ENCODE data around the gene RPTOR. TPM values are rescaled to one million over a fixed set of nuclear protein-coding genes. Genes with fewer than 3 reads are reported as not detected.

The RPTOR gene
- total RNA-seq, 4 donors from 2014 or later = 19.0 to 48.3 (median 27.3) TPM

DNA sequence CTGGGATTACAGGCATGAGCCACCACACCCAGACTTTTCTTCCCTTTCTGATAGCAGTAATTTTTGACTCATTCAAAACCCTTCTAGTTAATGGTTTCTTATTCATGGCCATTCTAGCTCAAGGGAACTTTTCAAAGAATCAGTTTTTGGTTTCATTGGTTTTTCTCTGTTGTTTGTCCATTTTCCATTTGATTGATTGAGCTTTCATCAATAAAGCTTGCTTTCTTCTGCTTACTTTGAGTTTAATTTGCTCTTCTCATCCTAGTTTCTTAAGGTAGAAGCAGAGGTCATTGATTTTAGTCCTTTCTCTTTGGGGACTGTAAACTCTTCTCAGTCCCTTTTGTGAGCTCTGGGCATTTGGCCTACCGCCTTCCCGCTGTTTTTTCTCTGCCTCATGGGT is 365.0 kb downstream of the RPTOR start:
- Histone ChIP-seq H3K36me3 (no peaks in the 10 kb centered on the region), H3K4me3 (no peak overlapping the region), H3K9me3 (no peaks in the 10 kb centered on the region), H3K4me1 (no peaks in the 10 kb centered on the region), H3K27ac (no peak overlapping the region), H3K27me3 (no peaks in the 10 kb centered on the region)
- DNase-seq = no peak
- intact Hi-C loops (cut with DNase I; ENCODE audit: low total_unique reads) = no loop called here
- TF ChIP-seq, protein P1, sequence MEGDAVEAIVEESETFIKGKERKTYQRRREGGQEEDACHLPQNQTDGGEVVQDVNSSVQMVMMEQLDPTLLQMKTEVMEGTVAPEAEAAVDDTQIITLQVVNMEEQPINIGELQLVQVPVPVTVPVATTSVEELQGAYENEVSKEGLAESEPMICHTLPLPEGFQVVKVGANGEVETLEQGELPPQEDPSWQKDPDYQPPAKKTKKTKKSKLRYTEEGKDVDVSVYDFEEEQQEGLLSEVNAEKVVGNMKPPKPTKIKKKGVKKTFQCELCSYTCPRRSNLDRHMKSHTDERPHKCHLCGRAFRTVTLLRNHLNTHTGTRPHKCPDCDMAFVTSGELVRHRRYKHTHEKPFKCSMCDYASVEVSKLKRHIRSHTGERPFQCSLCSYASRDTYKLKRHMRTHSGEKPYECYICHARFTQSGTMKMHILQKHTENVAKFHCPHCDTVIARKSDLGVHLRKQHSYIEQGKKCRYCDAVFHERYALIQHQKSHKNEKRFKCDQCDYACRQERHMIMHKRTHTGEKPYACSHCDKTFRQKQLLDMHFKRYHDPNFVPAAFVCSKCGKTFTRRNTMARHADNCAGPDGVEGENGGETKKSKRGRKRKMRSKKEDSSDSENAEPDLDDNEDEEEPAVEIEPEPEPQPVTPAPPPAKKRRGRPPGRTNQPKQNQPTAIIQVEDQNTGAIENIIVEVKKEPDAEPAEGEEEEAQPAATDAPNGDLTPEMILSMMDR (IDR thresholded peaks at IDR 0.05) = no peak
- no peak for TF ChIP-seq POLR2A (IDR thresholded peaks at IDR 0.05)

DNA sequence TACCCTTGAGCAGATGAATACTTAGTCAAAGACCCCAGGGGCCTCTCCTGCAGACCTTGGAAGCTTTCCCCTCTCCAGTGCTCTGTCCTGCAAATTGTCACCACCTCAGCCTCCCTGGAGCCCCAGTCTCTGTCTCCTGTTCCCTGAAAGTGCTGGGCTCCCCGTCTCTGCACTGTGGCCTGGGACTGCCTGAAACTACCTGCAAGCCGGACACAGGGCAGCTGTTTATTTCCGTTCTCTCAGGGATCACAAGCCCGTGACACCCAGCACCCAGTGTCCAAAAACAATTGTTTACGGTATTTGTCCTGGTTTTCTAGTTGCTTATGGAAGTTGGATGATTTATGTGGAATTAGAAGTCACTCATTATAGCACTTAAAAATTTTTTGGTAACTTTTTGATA is 365.4 kb downstream of the RPTOR start:
- H3K4me3 ChIP-seq = no peak overlapping the region
- TF ChIP-seq POLR2A (IDR thresholded peaks at IDR 0.05) = no peak
- TF ChIP-seq, protein P1 (IDR thresholded peaks at IDR 0.05) = no peak
- DNase-seq = no peak
- H3K9me3 ChIP-seq = no peaks in the 10 kb centered on the region
- H3K4me1 ChIP-seq = no peaks in the 10 kb centered on the region
- no peaks in the 10 kb centered on the region for H3K27me3 ChIP-seq
- no peaks in the 10 kb centered on the region for H3K36me3 ChIP-seq
- H3K27ac ChIP-seq = no peak overlapping the region
- intact Hi-C loops (cut with DNase I; ENCODE audit: low total_unique reads) = no loop called here

DNA sequence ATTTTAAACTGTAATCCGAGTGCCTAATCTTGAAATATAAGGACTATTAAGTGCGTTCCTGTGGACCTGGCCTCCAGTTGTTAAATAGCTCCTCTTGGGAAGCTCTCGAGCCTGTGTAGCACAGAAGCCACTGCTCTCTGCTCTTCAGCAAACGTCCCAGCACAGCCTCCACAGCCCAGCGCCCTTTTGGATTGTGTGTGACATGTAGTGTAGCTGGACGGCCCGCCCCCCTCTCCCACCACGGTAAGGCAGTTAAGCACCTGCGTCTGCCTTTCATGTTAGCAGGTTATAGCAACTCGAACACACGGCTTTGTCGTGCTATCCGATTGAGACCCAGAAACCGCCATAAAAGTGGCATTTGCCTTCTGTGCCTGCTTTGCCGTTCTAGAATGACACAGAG is 367.8 kb downstream of the RPTOR start:
- TF ChIP-seq POLR2A (IDR thresholded peaks at IDR 0.05) = no peak
- TF ChIP-seq, protein P1 (IDR thresholded peaks at IDR 0.05) = no peak
- DNase-seq = no peak
- Histone ChIP-seq H3K27ac (no peak overlapping the region), H3K36me3 (no peaks in the 10 kb centered on the region), H3K9me3 (no peaks in the 10 kb centered on the region), H3K4me3 (no peak overlapping the region), H3K27me3 (no peaks in the 10 kb centered on the region), H3K4me1 (no peaks in the 10 kb centered on the region)
- intact Hi-C loops (cut with DNase I; ENCODE audit: low total_unique reads) = no loop called here

GRCh38 chr17:80913928-80914821 is 369.5 kb downstream of the RPTOR start:
- DNase-seq = peak in 1 of 2 donors; percentile 6
- Histone ChIP-seq H3K4me3 (no peak overlapping the region), H3K27me3 (no peaks in the 10 kb centered on the region), H3K4me1 (peaks cover 7 to 9% of the 10 kb centered on the region in 2 donors), H3K27ac (no peak overlapping the region), H3K36me3 (no peaks in the 10 kb centered on the region), H3K9me3 (no peaks in the 10 kb centered on the region)
- TF ChIP-seq POLR2A (IDR thresholded peaks at IDR 0.05) = no peak
- TF ChIP-seq, protein P1 (IDR thresholded peaks at IDR 0.05) = no peak
- intact Hi-C loops (cut with DNase I; ENCODE audit: low total_unique reads) = no loop called here

DNA sequence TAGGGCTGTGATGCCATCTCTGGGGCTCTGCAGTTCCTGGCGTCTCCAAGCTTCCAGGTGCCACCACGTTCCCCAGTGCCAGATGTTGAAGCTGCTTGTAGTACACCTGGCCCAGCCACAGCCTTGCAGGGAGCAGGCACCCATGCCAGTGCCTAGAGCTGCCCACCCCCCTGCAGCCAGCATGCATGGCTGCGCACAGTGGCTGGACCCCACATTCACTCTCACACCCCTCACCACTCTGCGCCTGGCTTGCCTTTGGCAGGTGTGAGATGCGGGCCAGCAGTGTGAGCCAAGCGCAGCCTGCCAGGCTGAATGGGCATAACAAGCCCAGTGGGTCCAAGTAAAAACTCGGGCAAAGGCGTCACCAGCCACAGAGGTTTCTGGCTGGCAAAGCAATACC is 371.6 kb downstream of the RPTOR start:
- Histone ChIP-seq H3K27me3 (no peaks in the 10 kb centered on the region), H3K4me3 (no peak overlapping the region), H3K36me3 (no peaks in the 10 kb centered on the region), H3K27ac (no peak overlapping the region), H3K4me1 (peaks cover 12 to 28% of the 10 kb centered on the region in 2 donors), H3K9me3 (no peaks in the 10 kb centered on the region)
- intact Hi-C loops (cut with DNase I; ENCODE audit: low total_unique reads) = no loop called here
- TF ChIP-seq, protein P1 (IDR thresholded peaks at IDR 0.05) = no peak
- no peak for TF ChIP-seq POLR2A (IDR thresholded peaks at IDR 0.05)
- no peak for DNase-seq
